ENCODE results near the gene MAPK8.

MAPK8 gene

DNA sequence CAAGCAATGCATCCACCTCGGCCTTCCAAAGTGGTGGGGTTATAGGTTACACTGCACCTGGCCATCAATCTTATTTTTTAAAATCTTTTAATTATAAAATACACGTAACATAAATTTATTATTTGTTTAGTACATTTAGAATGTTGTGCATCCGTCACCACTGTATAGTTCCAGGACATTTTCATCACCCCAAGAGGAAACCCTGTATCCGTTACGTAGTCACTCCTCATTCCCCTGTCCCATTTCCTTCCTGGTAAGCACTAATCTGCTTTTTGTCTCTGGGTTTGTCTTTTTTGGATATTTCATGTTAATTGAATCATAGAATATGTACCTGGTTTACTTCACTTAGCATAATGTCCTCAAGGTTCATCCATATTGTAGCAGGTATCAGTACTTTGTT, 51.2 kb downstream of the MAPK8 start:
- H3K27me3 ChIP-seq (ENCODE audit: control insufficient read depth, insufficient read depth, low read length), result no peaks in the 10 kb centered on the region
- H3K36me3 ChIP-seq (ENCODE audit: control insufficient read depth, insufficient read depth, low read length), result no peaks in the 10 kb centered on the region
- no peak overlapping the region for H3K4me2 ChIP-seq (ENCODE audit: low read length)
- no peak overlapping the region for H3K9ac ChIP-seq
- no peak overlapping the region for H3K4me3 ChIP-seq (ENCODE audit: low read depth, low read length)
- no peak overlapping the region for H2AFZ ChIP-seq
- H3K27ac ChIP-seq, result no peak overlapping the region
- no peaks in the 10 kb centered on the region for H3K4me1 ChIP-seq
- no peaks in the 10 kb centered on the region for H3K79me2 ChIP-seq
- H3K9me3 ChIP-seq (ENCODE audit: control insufficient read depth, low read length), result no peaks in the 10 kb centered on the region
- TF ChIP-seq, protein P1, sequence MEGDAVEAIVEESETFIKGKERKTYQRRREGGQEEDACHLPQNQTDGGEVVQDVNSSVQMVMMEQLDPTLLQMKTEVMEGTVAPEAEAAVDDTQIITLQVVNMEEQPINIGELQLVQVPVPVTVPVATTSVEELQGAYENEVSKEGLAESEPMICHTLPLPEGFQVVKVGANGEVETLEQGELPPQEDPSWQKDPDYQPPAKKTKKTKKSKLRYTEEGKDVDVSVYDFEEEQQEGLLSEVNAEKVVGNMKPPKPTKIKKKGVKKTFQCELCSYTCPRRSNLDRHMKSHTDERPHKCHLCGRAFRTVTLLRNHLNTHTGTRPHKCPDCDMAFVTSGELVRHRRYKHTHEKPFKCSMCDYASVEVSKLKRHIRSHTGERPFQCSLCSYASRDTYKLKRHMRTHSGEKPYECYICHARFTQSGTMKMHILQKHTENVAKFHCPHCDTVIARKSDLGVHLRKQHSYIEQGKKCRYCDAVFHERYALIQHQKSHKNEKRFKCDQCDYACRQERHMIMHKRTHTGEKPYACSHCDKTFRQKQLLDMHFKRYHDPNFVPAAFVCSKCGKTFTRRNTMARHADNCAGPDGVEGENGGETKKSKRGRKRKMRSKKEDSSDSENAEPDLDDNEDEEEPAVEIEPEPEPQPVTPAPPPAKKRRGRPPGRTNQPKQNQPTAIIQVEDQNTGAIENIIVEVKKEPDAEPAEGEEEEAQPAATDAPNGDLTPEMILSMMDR (IDR thresholded peaks at IDR 0.05), result no peak

DNA sequence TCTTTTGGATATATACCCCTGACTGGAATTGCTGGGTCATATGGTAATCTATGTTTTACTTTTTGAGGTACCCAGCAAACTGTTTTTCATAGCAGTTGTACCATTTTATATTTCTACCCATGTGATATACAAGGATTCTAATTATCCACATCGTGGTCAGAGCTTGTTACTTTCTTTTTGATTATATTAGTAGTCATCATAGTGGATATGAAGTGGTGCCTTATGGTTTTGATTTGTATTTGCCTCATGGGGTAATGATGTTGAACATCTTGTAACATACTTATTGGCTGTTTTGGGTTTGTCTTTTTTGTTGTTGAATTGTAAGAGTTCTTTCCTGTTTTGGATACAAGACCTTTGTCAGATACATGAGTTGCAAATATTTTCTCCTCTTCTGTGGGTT, 51.7 kb downstream of the MAPK8 start:
- Histone ChIP-seq H3K27me3 (ENCODE audit: control insufficient read depth, insufficient read depth, low read length) (no peaks in the 10 kb centered on the region), H3K9ac (no peak overlapping the region), H3K9me3 (ENCODE audit: control insufficient read depth, low read length) (no peaks in the 10 kb centered on the region), H3K79me2 (no peaks in the 10 kb centered on the region), H3K27ac (no peak overlapping the region), H3K4me1 (no peaks in the 10 kb centered on the region), H3K36me3 (ENCODE audit: control insufficient read depth, insufficient read depth, low read length) (no peaks in the 10 kb centered on the region), H3K4me3 (ENCODE audit: low read depth, low read length) (no peak overlapping the region), H2AFZ (no peak overlapping the region), H3K4me2 (ENCODE audit: low read length) (no peak overlapping the region)
- TF ChIP-seq, protein P1 (IDR thresholded peaks at IDR 0.05), result no peak

DNA sequence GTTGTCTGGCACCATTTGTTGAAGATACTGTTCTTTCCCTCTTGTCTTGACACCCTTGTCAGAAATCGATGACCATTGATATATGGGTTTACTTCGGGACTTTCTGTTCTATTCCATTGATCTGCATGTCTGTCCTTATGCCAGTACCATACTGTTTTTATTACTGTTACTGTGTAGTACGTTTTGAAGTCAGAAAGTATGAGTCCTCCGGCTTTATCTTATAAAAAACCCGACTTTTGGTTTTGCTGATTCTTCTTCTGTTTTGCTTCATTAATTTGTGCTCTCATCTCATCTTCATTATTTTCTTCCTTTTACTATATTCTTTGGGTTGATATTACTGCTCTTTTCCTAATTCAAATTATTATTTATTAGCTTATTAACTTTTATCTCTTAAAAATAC, 52.4 kb downstream of the MAPK8 start:
- Histone ChIP-seq H3K36me3 (ENCODE audit: control insufficient read depth, insufficient read depth, low read length) (no peaks in the 10 kb centered on the region), H3K4me2 (ENCODE audit: low read length) (no peak overlapping the region), H3K4me3 (ENCODE audit: low read depth, low read length) (no peak overlapping the region), H3K4me1 (no peaks in the 10 kb centered on the region), H3K9me3 (ENCODE audit: control insufficient read depth, low read length) (no peaks in the 10 kb centered on the region), H3K27me3 (ENCODE audit: control insufficient read depth, insufficient read depth, low read length) (no peaks in the 10 kb centered on the region), H3K27ac (no peak overlapping the region), H3K79me2 (no peaks in the 10 kb centered on the region), H3K9ac (no peak overlapping the region), H2AFZ (no peak overlapping the region)
- TF ChIP-seq, protein P1 (IDR thresholded peaks at IDR 0.05), result no peak

DNA sequence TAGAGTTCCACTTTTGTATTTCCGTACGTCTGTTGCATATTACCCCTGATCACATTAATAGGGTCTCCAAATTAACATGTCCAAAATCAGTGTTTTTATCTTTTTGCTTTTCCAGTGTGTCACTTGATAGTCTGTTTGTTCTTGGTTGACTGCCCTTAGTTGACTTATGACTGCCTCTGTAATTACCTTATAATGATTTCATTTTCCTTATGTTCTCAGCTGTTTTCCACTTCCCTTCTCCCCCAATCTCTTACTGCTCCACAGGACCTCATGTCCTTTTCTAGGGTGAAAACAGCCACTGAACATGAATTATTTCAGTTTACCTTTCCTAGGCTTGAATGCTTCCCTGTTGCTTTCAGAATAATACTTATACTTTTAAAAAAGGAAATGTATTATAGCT, 54.7 kb downstream of the MAPK8 start:
- Histone ChIP-seq H3K27me3 (ENCODE audit: control insufficient read depth, insufficient read depth, low read length) (no peaks in the 10 kb centered on the region), H3K27ac (no peak overlapping the region), H3K36me3 (ENCODE audit: control insufficient read depth, insufficient read depth, low read length) (no peaks in the 10 kb centered on the region), H3K9ac (no peak overlapping the region), H3K4me3 (ENCODE audit: low read depth, low read length) (no peak overlapping the region), H3K4me1 (peaks cover 5% of the 10 kb centered on the region), H3K79me2 (peaks cover 7% of the 10 kb centered on the region), H2AFZ (no peak overlapping the region), H3K4me2 (ENCODE audit: low read length) (no peak overlapping the region), H3K9me3 (ENCODE audit: control insufficient read depth, low read length) (no peaks in the 10 kb centered on the region)
- TF ChIP-seq, protein P1 (IDR thresholded peaks at IDR 0.05), result no peak

DNA sequence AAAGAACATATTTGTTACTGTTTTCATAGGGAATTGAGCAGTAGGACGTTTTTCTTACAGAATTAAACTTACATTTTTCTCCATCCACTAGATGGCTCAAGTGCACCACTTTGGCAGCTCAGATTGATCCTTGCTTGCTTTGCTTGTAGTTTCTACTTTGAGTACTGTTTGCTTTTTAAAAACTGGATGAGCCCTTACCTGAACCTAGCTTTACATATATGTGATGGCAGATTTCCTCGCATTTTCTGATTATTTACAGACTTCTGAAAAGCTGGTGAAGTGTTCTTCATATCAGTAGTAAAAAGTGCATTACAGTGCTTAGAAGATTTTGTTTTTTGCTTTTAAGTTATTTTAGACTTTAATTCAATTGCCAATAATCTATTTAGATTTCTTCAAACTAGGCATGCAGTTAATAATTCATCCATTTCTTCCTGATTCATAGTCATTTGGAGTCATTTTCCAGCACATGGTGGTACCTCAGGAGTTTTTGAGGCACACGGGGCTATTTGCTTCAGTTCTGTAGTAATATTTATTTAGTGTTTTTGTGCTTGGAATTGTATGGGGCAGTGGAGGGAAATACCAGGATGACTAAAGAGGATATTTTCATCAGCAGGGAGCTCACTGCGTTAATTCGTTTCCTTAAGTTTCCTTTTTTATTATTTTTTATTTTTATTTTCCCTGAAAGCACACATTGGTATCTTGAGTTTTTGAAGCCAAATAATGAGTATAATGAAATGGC, 57.3 kb downstream of the MAPK8 start:
- Histone ChIP-seq H3K36me3 (ENCODE audit: control insufficient read depth, insufficient read depth, low read length) (no peaks in the 10 kb centered on the region), H3K79me2 (peaks cover 11% of the 10 kb centered on the region), H2AFZ (no peak overlapping the region), H3K4me2 (ENCODE audit: low read length) (no peak overlapping the region), H3K9ac (no peak overlapping the region), H3K27me3 (ENCODE audit: control insufficient read depth, insufficient read depth, low read length) (no peaks in the 10 kb centered on the region), H3K4me1 (peaks cover 8% of the 10 kb centered on the region), H3K4me3 (ENCODE audit: low read depth, low read length) (no peak overlapping the region), H3K27ac (no peak overlapping the region), H3K9me3 (ENCODE audit: control insufficient read depth, low read length) (no peaks in the 10 kb centered on the region)
- TF ChIP-seq, protein P1 (IDR thresholded peaks at IDR 0.05), result peak; percentile 81

Measured in parathyroid adenoma (tissue), 2 donors.